ENCODE data around the gene OR6J1. TPM values are rescaled to one million over a fixed set of nuclear protein-coding genes. Genes with fewer than 3 reads are reported as not detected.

Gene OR6J1
- total and polyA plus RNA-seq, 2 of the 8 experiments (the other 6 are each of a cell fraction or from before 2014, with no cell fraction given) = not detected

GRCh38 chr14:22623047-22623446 lies 21.1 kb downstream of the OR6J1 start:
- TF ChIP-seq JUND (IDR thresholded peaks at IDR 0.05; ENCODE audit: low read length) (no peak), ZNF274 (IDR thresholded peaks at IDR 0.05; ENCODE audit: borderline replicate concordance, extremely low read depth, low read length) (no peak), TAF1 (IDR thresholded peaks at IDR 0.05; ENCODE audit: low read depth, low read length) (no peak)
- Histone ChIP-seq H2AK5ac (ENCODE audit: low read depth, low read length) (no peak overlapping the region), H3K4ac (replicated peaks; ENCODE audit: insufficient read length, low read depth, low read length) (no peak overlapping the region), H3K18ac (ENCODE audit: extremely low read depth, low read length) (no peak overlapping the region), H2BK15ac (ENCODE audit: low read length) (no peak overlapping the region), H4K91ac (replicated peaks; ENCODE audit: insufficient read length, low read length) (no peak overlapping the region), H3K4me2 (ENCODE audit: insufficient read depth in 1 of 2, low read depth in 2 of 2, low read length in 2 of 2) (no peak overlapping the region), H3K56ac (replicated peaks; ENCODE audit: insufficient read length, low read depth, low read length) (no peak overlapping the region), H2BK20ac (ENCODE audit: low read length) (no peak overlapping the region), H4K20me1 (replicated peaks in 1 of 2; ENCODE audit: control insufficient read depth in 1 of 2, insufficient read depth in 2 of 2, low read length in 2 of 2) (no peaks in the 10 kb centered on the region), H3K4me1 (replicated peaks in 1 of 4; ENCODE audit: control insufficient read depth in 3 of 4, insufficient read depth in 4 of 4, low read length in 3 of 4) (peaks cover 0 to 9% (median 4%) of the 10 kb centered on the region in 4 experiments; a peak in 3 of 7 replicates), H4K8ac (ENCODE audit: extremely low read depth, insufficient read depth, low read length) (no peak overlapping the region), H3K79me1 (ENCODE audit: low read depth, low read length) (no peaks in the 10 kb centered on the region), H3K36me3 (ENCODE audit: control insufficient read depth in 2 of 4, insufficient read depth in 4 of 4, low read length in 3 of 4) (no peaks in the 10 kb centered on the region), H2AFZ (ENCODE audit: low read length) (no peak overlapping the region), H4K5ac (ENCODE audit: insufficient read length, low read depth, low read length) (no peak overlapping the region), H2BK120ac (replicated peaks; ENCODE audit: low read depth, low read length) (no peak overlapping the region), H3K9me3 (ENCODE audit: insufficient read depth in 2 of 2, low read depth in 1 of 2, low read length in 1 of 2) (peaks cover 6 to 13% of the 10 kb centered on the region in 2 experiments), H3K79me2 (ENCODE audit: control insufficient read depth in 1 of 2, insufficient read depth in 2 of 2, low read length in 2 of 2) (no peaks in the 10 kb centered on the region), H2BK5ac (ENCODE audit: low read depth, low read length) (no peak overlapping the region), H3K23ac (ENCODE audit: insufficient read length) (no peak overlapping the region), H3K27me3 (replicated peaks in 1 of 4; ENCODE audit: control insufficient read depth in 3 of 4, extremely low read depth in 1 of 4, insufficient read depth in 3 of 4, low read length in 3 of 4) (no peaks in the 10 kb centered on the region), H3K4me3 (ENCODE audit: extremely low read depth in 1 of 4, insufficient read depth in 2 of 4, low read depth in 3 of 4, low read length in 4 of 4) (no peak overlapping the region), H2BK12ac (ENCODE audit: low read depth, low read length) (no peak overlapping the region), H3K27ac (ENCODE audit: low read depth, low read length) (no peak overlapping the region), H3K14ac (ENCODE audit: insufficient read length) (no peak overlapping the region), H3K9ac (replicated peaks in 1 of 4; ENCODE audit: extremely low read depth in 1 of 4, low read depth in 3 of 4, low read length in 3 of 4) (no peak overlapping the region), H3K23me2 (ENCODE audit: low read depth, low read length) (peaks cover 2% of the 10 kb centered on the region; the same call in 1 of the 2 replicates)
- no peak for FAIRE-seq
- CTCF ChIA-PET (ENCODE audit: partially characterized antibody) = no interaction called here
- no peak for DNase-seq (ENCODE audit: low read depth in 1 of 2, low spot score in 2 of 2)
- POLR2A ChIA-PET (ENCODE audit: partially characterized antibody) = no interaction called here
- 56% methylated on average over 2 of the region's 2 CpGs; no CpG with 5 or more reads in 1 of the 2 experiments for WGBS, 2 experiments (ENCODE audit: extremely low coverage in 1 of 2, insufficient coverage in 1 of 2, insufficient read length in 1 of 2, insufficient replicate concordance in 2 of 2, low coverage in 1 of 2, low lambda C conversion rate in 2 of 2, missing lambda C conversion rate in 1 of 2)
